ENCODE measurements around the gene CERT1.

- TF ChIP-seq EZH2 (IDR thresholded peaks at IDR 0.05; ENCODE audit: borderline replicate concordance, low read length) (no peak), CTCF (conservative IDR thresholded peaks at IDR 0.05 in 1 of 2, IDR thresholded peaks at IDR 0.05 in 1 of 2; ENCODE audit: extremely low read depth in 1 of 2, insufficient read depth in 1 of 2, low read depth in 1 of 2, low read length in 2 of 2) (no peak)
Observed at GRCh38 chr5:75546830-75547229, 35.4 kb upstream of the CERT1 start.
